Transverse colon (tissue), 4 donors: Measurements from ENCODE around the gene VLDLR. TPM values are rescaled to one million over a fixed set of nuclear protein-coding genes. Genes with fewer than 3 reads are reported as not detected.
"Not testable (repeated sequence)": the region's sequence is repeated elsewhere in the genome, so short reads cannot be mapped to it uniquely, and the experiment has no call there.

Experiments used
- DNase-seq: peaks from one replicate; pipeline ENCODE4 v3.0.0-alpha.2; 2019
- H3K27ac ChIP-seq, 4 donors: fragments of 200-600 bp; sonication (generic); 2 replicates each; pipeline ENCODE4 v1.5.1; 2016 to 2018; ENCODE audit warnings: inconsistent platforms in 4 of 4
- H3K27me3 ChIP-seq: fragments of 200-600 bp; sonication (generic); 2 replicates; pipeline ENCODE4 v1.5.1; 2017; ENCODE audit warnings: inconsistent platforms
- H3K36me3 ChIP-seq, 4 donors: fragments of 200-600 bp; sonication (generic); 2 replicates each; pipeline ENCODE4 v1.5.1; 2017 to 2019; ENCODE audit warnings: inconsistent platforms in 4 of 4
- H3K4me1 ChIP-seq, 4 donors: fragments of 200-600 bp; sonication (generic); 2 replicates each; pipeline ENCODE4 v1.5.1; 2017 to 2020; ENCODE audit warnings: inconsistent platforms in 4 of 4
- H3K4me3 ChIP-seq, 4 donors: fragments of 200-600 bp; sonication (generic); 1 replicate in 1 of 4; 2 replicates in 3 of 4; pipeline versions ENCODE4 v1.5.1 to v1.6.1; 2017 to 2019; ENCODE audit warnings: inconsistent platforms in 4 of 4
- H3K9me3 ChIP-seq, 2 donors: fragments of 200-600 bp; sonication (generic); 2 replicates each; pipeline ENCODE4 v1.5.1; 2017 to 2019; ENCODE audit warnings: inconsistent platforms in 2 of 2
- CTCF ChIP-seq, 5 experiments: fragments of 200-600 bp in 3 of 5; fragments of 450-650 bp in 2 of 5; sonication (generic) in 3 of 5; IDR thresholded peaks; 1 replicate in 2 of 5; 2 replicates in 3 of 5; pipeline ENCODE4 v1.5.1; 2016 to 2017; ENCODE audit warnings: antibody characterized with exemption in 5 of 5, inconsistent platforms in 3 of 5, mild to moderate bottlenecking in 2 of 5, moderate library complexity in 1 of 5
- EP300 ChIP-seq: sonication (generic); formaldehyde crosslinking; IDR thresholded peaks from one replicate; pipeline ENCODE4 v1.6.1; 2017; ENCODE audit warnings: antibody characterized with exemption, low read depth
- POLR2A ChIP-seq: fragments of 450-650 bp; IDR thresholded peaks from one replicate; pipeline ENCODE4 v1.6.1; 2016; ENCODE audit warnings: antibody characterized with exemption, mild to moderate bottlenecking, moderate library complexity
- POLR2AphosphoS5 ChIP-seq, 3 donors: sonication (generic); formaldehyde crosslinking; IDR thresholded peaks; one replicate each; pipeline ENCODE4 v1.6.1; 2016; ENCODE audit warnings: antibody characterized with exemption in 3 of 3
- WGBS, 2 donors: methylation state at CpG; one replicate each; pipeline ENCODE4 v1.1.5; 2018; ENCODE audit warnings: low coverage in 1 of 2; 5-methylcytosine and 5-hydroxymethylcytosine counted together
- in situ Hi-C, 4 donors: fragments of 200-750 bp; cut with MboI; loops; one replicate each; pipeline versions ENCODE4 v1.15.0 to v1.15.1; 2017; ENCODE audit warnings: low sequenced_read_pairs in 3 of 4, low pct_ligation_motif_present in 1 of 4, low pct_unique_long_range_greater_than_20kb in 1 of 4
- intact Hi-C: fragments of 100-400 bp; cut with DNase I; formaldehyde crosslinking; loops from one replicate; pipeline ENCODE4 v1.15.1; 2023; ENCODE audit warnings: low total_unique reads
- total RNA-seq, 4 donors: library from RNA; depleted of rRNA; stranded (reverse); fragments of >200 nt; gene quantifications; one replicate each; pipeline ENCODE4 v1.1.0, GENCODE V29; 2016

VLDLR gene
- total RNA-seq, 4 donors from 2014 or later: 0.80 to 14.0 (median 9.6) TPM

DNA sequence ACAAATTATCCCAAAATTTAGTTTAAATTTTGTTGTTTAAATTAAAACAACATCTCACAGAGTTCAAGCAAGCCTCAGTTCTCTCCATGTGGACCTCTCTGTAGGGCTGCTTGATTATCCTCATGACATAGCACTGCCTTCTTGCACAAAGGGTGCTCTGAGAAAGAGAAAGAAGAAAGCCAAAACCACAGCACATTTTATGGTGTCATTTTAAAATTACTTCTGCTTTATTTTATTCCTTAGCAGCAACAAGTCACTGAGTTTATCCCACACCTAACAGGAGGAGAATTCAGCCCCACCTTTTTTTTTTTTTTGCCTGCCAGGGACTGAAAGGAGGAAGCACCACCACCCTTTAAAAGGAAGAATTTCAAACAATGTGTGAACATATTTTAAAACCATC is 82.9 kb downstream of the VLDLR start:
- Histone ChIP-seq H3K27ac (no peak overlapping the region), H3K4me1 (no peaks in the 10 kb centered on the region), H3K4me3 (no peak overlapping the region), H3K36me3 (no peaks in the 10 kb centered on the region), H3K9me3 (no peaks in the 10 kb centered on the region), H3K27me3 (no peaks in the 10 kb centered on the region)
- intact Hi-C loops (no loop called here), in situ Hi-C loops (no loop called here)
- DNase-seq: no peak
- no peak for TF ChIP-seq CTCF (IDR thresholded peaks at IDR 0.05)
- TF ChIP-seq POLR2AphosphoS5 (IDR thresholded peaks at IDR 0.05): no peak
- no peak for TF ChIP-seq EP300
- TF ChIP-seq POLR2A: no peak

GRCh38 chr9:2707256-2707655 is 85.7 kb downstream of the VLDLR start:
- intact Hi-C loops, H3K36me3 ChIP-seq, H3K27ac ChIP-seq, H3K4me3 ChIP-seq, DNase-seq, H3K4me1 ChIP-seq, in situ Hi-C loops, H3K9me3 ChIP-seq, H3K27me3 ChIP-seq: not testable (repeated sequence)
- 96 to 98% methylated on average over 3 of the region's 3 CpGs for WGBS, 2 donors

Other genes starting within 250 kb of the VLDLR start
- gene KCNV2, start 95.7 kb downstream of the VLDLR start, total RNA-seq: not detected
- 10 to 100 TPM in 3 of 4 donors, 1 to 10 TPM in 1; 8.6 to 35.6 (median 13.9) TPM for gene PUM3, start 222.3 kb downstream of the VLDLR start, total RNA-seq